Mesothelial cell of epicardium (in vitro differentiated cells): Measurements from ENCODE around the gene TMEM37. TPM values are rescaled to one million over a fixed set of nuclear protein-coding genes. Genes with fewer than 3 reads are reported as not detected.

ENCODE experiments used
- DNase-seq, 2 experiments: peaks; one replicate each; pipeline ENCODE4 v3.0.0; 2021; ENCODE audit warnings: low spot score in 2 of 2; ENCODE audit not compliant: unreplicated experiment in 2 of 2
- H3K27ac Mint-ChIP-seq: 2 replicates; pipeline ENCODE4 v1.8.0; 2021; ENCODE audit warnings: mixed read lengths
- H3K27me3 Mint-ChIP-seq: 2 replicates; pipeline ENCODE4 v1.8.0; 2021; ENCODE audit warnings: low read depth, mixed read lengths
- H3K36me3 Mint-ChIP-seq: 2 replicates; pipeline ENCODE4 v1.8.0; 2021; ENCODE audit warnings: mixed read lengths
- H3K4me1 Mint-ChIP-seq: 2 replicates; pipeline ENCODE4 v1.8.0; 2021; ENCODE audit warnings: mixed read lengths
- H3K4me3 Mint-ChIP-seq: 2 replicates; pipeline ENCODE4 v1.8.0; 2021; ENCODE audit warnings: mild to moderate bottlenecking, moderate library complexity, mixed read lengths
- H3K9me3 Mint-ChIP-seq: 2 replicates; pipeline ENCODE4 v1.8.0; 2021; ENCODE audit warnings: mixed read lengths
- total RNA-seq: library from RNA; stranded (reverse); gene quantifications from 3 replicates; pipeline ENCODE4 v1.2.1, GENCODE V29; 2021
- TF ChIP-seq, protein P1 (sequence below): fragments of 200-600 bp; sonication (generic); IDR thresholded peaks from one replicate; pipeline ENCODE4 v1.5.0; 2021; ENCODE audit warnings: antibody characterized with exemption; ENCODE audit not compliant: unreplicated experiment

TMEM37 gene
- total RNA-seq, 1 donor from 2014 or later: 11.9 TPM

DNA sequence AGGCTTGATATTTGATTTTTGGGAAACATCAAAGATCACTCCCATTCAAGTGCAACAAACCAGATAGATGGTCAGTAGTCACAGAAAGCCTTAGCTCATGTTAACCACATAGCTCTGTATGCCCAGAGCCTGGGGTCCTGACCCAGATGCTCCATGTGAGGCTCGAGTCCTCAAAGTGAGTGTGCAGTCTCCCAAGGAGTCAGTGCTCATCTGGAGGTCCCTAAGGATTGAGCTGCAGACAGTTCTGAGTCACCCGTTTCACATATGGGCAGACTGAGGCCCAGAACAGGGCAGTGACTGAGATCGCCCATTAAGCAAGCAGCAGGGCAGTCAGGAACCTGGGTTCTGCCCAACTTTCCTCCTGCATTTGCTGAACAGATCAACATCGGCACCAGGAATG, 9.2 kb downstream of the TMEM37 start:
- no peak overlapping the region for H3K4me3 Mint-ChIP-seq
- TF ChIP-seq, protein P1, sequence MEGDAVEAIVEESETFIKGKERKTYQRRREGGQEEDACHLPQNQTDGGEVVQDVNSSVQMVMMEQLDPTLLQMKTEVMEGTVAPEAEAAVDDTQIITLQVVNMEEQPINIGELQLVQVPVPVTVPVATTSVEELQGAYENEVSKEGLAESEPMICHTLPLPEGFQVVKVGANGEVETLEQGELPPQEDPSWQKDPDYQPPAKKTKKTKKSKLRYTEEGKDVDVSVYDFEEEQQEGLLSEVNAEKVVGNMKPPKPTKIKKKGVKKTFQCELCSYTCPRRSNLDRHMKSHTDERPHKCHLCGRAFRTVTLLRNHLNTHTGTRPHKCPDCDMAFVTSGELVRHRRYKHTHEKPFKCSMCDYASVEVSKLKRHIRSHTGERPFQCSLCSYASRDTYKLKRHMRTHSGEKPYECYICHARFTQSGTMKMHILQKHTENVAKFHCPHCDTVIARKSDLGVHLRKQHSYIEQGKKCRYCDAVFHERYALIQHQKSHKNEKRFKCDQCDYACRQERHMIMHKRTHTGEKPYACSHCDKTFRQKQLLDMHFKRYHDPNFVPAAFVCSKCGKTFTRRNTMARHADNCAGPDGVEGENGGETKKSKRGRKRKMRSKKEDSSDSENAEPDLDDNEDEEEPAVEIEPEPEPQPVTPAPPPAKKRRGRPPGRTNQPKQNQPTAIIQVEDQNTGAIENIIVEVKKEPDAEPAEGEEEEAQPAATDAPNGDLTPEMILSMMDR: no peak
- peaks cover 9% of the 10 kb centered on the region for H3K4me1 Mint-ChIP-seq
- H3K36me3 Mint-ChIP-seq: peaks cover 2% of the 10 kb centered on the region
- H3K27me3 Mint-ChIP-seq: no peaks in the 10 kb centered on the region
- H3K9me3 Mint-ChIP-seq: no peaks in the 10 kb centered on the region
- DNase-seq: no peak
- H3K27ac Mint-ChIP-seq: no peak overlapping the region

DNA sequence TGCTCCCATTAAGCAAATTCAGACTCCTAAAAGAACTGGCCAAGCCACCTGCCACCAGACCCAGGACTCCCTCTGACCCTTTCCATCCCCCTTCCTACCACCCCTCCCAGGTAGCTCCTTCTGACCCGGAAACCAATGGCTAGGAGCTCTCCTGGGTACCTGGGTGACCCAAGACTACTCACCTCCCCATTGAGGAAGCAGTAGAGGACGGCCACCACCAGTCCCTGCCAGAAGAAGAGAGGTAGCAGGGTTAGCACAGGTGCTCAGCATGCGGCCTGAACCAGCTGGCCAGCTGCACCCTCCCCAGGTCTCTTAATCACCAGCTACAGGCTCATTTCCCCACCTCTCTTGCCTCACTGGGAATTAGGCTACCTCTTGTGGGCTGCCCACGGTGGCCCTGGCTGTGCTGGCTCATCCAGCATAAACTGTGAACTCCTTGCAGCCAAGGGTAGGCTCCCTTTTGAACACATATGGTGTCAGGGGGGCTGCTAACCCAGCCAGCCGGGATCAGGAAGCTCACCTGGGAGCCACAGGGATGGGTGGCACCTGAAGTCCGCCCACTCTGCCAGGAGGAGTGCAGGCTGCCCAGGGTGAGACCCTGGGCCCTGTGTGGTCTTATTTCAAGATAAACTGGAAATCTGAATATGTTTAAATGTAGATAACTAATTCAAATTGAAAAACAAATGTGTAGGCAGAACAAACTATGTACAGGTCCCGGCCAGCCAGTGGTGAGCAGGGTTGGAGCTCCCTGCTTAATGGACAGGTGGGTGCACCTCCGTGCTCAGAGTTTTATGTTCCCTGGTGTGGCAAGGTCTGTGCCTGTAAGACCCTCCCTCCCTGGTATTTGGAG, 9.9 kb downstream of the TMEM37 start:
- H3K27me3 Mint-ChIP-seq: no peaks in the 10 kb centered on the region
- no peak overlapping the region for H3K4me3 Mint-ChIP-seq
- DNase-seq: no peak
- H3K9me3 Mint-ChIP-seq: no peaks in the 10 kb centered on the region
- TF ChIP-seq, protein P1: no peak
- H3K4me1 Mint-ChIP-seq: peaks cover 9% of the 10 kb centered on the region
- peaks cover 2% of the 10 kb centered on the region for H3K36me3 Mint-ChIP-seq
- no peak overlapping the region for H3K27ac Mint-ChIP-seq

DNA sequence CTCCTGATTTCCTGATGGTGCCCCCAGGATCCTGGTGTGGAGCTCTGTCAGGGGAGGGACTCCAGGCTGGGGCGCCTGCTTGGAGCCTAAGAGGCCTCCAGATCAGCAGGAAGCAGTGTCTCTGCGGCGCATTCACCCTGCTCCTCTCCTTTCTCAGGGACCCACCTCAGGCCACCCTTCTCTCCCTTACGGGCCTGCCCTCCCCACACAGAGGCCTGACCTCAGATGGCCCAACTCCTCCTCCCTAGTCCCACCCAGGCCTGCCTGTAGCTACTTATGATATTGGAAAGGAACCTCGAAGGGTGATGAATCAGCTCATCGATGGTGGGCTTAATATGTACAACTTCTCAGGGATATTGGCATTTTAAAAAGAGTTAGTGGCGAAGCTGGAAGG, 10.6 kb downstream of the TMEM37 start:
- Mint-ChIP-seq H3K4me1 (peaks cover 9% of the 10 kb centered on the region), H3K36me3 (peaks cover under 1% of the 10 kb centered on the region), H3K27me3 (no peaks in the 10 kb centered on the region), H3K4me3 (no peak overlapping the region), H3K27ac (no peak overlapping the region), H3K9me3 (no peaks in the 10 kb centered on the region)
- DNase-seq: no peak
- TF ChIP-seq, protein P1: no peak

DNA sequence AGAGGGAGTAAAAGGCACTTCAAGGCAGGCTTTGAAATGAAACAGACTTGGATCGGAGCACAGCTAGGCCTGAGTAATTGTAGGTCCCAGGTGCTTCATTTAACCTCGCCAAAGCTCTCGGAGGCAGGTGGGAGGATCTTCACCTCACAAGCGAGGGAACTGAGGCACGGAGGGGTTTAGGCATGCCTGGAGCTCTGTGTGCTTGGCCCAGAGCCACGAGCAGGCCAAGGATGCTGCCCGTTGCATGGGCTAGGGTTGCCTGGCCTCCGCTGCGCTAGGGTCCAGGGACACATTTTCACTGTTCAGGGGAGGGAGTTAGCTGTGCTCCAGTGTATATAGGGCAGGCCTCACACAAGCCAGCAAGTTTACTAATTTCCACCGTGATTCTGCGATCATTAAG, 11.2 kb downstream of the TMEM37 start:
- H3K36me3 Mint-ChIP-seq: no peaks in the 10 kb centered on the region
- TF ChIP-seq, protein P1: no peak
- no peak overlapping the region for H3K4me3 Mint-ChIP-seq
- no peaks in the 10 kb centered on the region for H3K9me3 Mint-ChIP-seq
- no peaks in the 10 kb centered on the region for H3K27me3 Mint-ChIP-seq
- no peak for DNase-seq
- peaks cover 9% of the 10 kb centered on the region for H3K4me1 Mint-ChIP-seq
- H3K27ac Mint-ChIP-seq: no peak overlapping the region

DNA sequence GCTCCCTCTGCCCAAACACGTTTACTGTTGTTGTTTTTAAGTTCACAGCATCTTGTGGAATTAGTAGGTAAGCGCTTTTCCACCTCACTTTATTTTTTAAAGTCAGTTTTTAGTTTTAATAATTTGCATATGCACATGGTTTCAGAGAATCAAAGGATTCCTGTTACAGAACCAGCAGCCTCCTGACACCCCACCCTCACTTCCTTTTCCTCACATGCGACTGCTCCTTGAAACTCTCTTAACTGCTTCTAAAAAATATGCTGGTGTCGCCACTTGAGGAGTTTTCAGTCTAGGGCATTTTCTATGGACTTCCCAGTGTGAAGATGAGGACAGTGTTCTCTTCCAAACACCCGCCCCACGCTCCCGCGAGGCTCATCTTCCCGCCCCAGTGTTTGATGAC, 14.4 kb downstream of the TMEM37 start:
- H3K4me3 Mint-ChIP-seq: no peak overlapping the region
- TF ChIP-seq, protein P1: no peak
- peaks cover 2% of the 10 kb centered on the region for H3K27me3 Mint-ChIP-seq
- H3K27ac Mint-ChIP-seq: no peak overlapping the region
- no peaks in the 10 kb centered on the region for H3K4me1 Mint-ChIP-seq
- H3K36me3 Mint-ChIP-seq: no peaks in the 10 kb centered on the region
- H3K9me3 Mint-ChIP-seq: no peaks in the 10 kb centered on the region
- no peak for DNase-seq
